ENCODE data around the gene HSPA14. TPM values are rescaled to one million over a fixed set of nuclear protein-coding genes. Genes with fewer than 3 reads are reported as not detected.

HSPA14 gene
- total RNA-seq, 3 donors from 2014 or later (not counting 1 experiment from before 2014, with no cell fraction given): 18.9 to 25.6 (median 24.5) TPM

- peak in 2 of 3 donors; percentile 64 to 67 for ATAC-seq
- Mint-ChIP-seq H3K27me3 (ENCODE audit: low read depth in 2 of 2) (peaks cover 0 to 2% of the 10 kb centered on the region in 2 donors), H3K27ac (no peak overlapping the region)
These were observed 15.0 kb upstream of the HSPA14 start for GRCh38 chr10:14822879-14823755.

DNA sequence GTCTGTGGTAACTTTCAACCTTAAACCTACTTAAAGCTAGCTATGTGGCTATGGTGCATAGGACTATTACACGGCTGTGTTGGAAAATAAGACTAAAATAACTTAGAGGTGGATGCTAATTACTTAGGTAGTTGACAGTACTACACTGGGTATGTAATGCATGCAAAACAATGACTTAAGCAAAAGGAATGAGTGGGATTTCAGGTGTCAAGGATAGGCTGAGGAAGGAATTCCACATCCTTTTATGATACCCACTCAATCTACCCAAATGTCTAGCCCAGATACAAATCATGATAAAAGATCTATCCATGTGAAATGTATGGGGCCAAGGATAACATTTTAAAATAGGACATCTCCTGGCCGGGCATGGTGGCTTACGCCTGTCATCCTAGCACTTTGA lies 14.1 kb upstream of the HSPA14 start:
- H3K27ac Mint-ChIP-seq: no peak overlapping the region
- no peaks in the 10 kb centered on the region for H3K27me3 ChIP-seq (ENCODE audit: control insufficient read depth, insufficient read depth, low read length)
- H3K9me3 ChIP-seq (ENCODE audit: control insufficient read depth, insufficient read depth, low read length): no peaks in the 10 kb centered on the region
- H3K27me3 Mint-ChIP-seq (ENCODE audit: low read depth in 2 of 2): peaks cover 0 to 2% of the 10 kb centered on the region in 2 donors
- H3K27ac ChIP-seq (ENCODE audit: low read length): no peak overlapping the region
- no peak overlapping the region for H3K4me3 ChIP-seq (ENCODE audit: low read length)
- H3K4me3 Mint-ChIP-seq: no peak overlapping the region
- TF ChIP-seq, protein P1, sequence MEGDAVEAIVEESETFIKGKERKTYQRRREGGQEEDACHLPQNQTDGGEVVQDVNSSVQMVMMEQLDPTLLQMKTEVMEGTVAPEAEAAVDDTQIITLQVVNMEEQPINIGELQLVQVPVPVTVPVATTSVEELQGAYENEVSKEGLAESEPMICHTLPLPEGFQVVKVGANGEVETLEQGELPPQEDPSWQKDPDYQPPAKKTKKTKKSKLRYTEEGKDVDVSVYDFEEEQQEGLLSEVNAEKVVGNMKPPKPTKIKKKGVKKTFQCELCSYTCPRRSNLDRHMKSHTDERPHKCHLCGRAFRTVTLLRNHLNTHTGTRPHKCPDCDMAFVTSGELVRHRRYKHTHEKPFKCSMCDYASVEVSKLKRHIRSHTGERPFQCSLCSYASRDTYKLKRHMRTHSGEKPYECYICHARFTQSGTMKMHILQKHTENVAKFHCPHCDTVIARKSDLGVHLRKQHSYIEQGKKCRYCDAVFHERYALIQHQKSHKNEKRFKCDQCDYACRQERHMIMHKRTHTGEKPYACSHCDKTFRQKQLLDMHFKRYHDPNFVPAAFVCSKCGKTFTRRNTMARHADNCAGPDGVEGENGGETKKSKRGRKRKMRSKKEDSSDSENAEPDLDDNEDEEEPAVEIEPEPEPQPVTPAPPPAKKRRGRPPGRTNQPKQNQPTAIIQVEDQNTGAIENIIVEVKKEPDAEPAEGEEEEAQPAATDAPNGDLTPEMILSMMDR (IDR thresholded peaks at IDR 0.05): no peak
- no peaks in the 10 kb centered on the region for H3K36me3 Mint-ChIP-seq
- H3K9me3 Mint-ChIP-seq: no peaks in the 10 kb centered on the region
- H3K4me1 ChIP-seq (ENCODE audit: control insufficient read depth, insufficient read depth, low read length): no peaks in the 10 kb centered on the region
- DNase-seq (no peak), ATAC-seq (no peak)
- 90% methylated on average over 3 of the region's 3 CpGs for WGBS (ENCODE audit: insufficient coverage)
- intact Hi-C loops (cut with micrococcal nuclease): loop anchor here (1.0 to 10.0 kb wide), 2 partner anchors 325 to 629 kb away; no protein-coding TSS in a partner anchor
- H3K4me1 Mint-ChIP-seq: peaks cover 5% of the 10 kb centered on the region in 2 donors
- H3K36me3 ChIP-seq (ENCODE audit: control insufficient read depth, insufficient read depth, low read length): no peaks in the 10 kb centered on the region

More at GRCh38 chr10:14822879-14823755, 15.0 kb upstream of the HSPA14 start:
- no peaks in the 10 kb centered on the region for H3K36me3 ChIP-seq (ENCODE audit: control insufficient read depth, insufficient read depth, low read length)
- Mint-ChIP-seq H3K4me3 (no peak overlapping the region), H3K9me3 (no peaks in the 10 kb centered on the region), H3K36me3 (no peaks in the 10 kb centered on the region), H3K4me1 (peaks cover 5% of the 10 kb centered on the region in 2 donors)
- no peak overlapping the region for H3K27ac ChIP-seq (ENCODE audit: low read length)
- TF ChIP-seq, protein P1 (IDR thresholded peaks at IDR 0.05): peak; percentile 76
- WGBS (ENCODE audit: insufficient coverage): 45% methylated on average over 3 of the region's 3 CpGs
- peak in 1 of 2 donors; percentile 69 for DNase-seq
- H3K4me3 ChIP-seq (ENCODE audit: low read length): no peak overlapping the region
- H3K27me3 ChIP-seq (ENCODE audit: control insufficient read depth, insufficient read depth, low read length): no peaks in the 10 kb centered on the region
- no peaks in the 10 kb centered on the region for H3K4me1 ChIP-seq (ENCODE audit: control insufficient read depth, insufficient read depth, low read length)
- H3K9me3 ChIP-seq (ENCODE audit: control insufficient read depth, insufficient read depth, low read length): no peaks in the 10 kb centered on the region
- intact Hi-C loops (cut with micrococcal nuclease): loop anchor here (1.0 to 10.0 kb wide), 2 partner anchors 324 to 628 kb away; no protein-coding TSS in a partner anchor

DNA sequence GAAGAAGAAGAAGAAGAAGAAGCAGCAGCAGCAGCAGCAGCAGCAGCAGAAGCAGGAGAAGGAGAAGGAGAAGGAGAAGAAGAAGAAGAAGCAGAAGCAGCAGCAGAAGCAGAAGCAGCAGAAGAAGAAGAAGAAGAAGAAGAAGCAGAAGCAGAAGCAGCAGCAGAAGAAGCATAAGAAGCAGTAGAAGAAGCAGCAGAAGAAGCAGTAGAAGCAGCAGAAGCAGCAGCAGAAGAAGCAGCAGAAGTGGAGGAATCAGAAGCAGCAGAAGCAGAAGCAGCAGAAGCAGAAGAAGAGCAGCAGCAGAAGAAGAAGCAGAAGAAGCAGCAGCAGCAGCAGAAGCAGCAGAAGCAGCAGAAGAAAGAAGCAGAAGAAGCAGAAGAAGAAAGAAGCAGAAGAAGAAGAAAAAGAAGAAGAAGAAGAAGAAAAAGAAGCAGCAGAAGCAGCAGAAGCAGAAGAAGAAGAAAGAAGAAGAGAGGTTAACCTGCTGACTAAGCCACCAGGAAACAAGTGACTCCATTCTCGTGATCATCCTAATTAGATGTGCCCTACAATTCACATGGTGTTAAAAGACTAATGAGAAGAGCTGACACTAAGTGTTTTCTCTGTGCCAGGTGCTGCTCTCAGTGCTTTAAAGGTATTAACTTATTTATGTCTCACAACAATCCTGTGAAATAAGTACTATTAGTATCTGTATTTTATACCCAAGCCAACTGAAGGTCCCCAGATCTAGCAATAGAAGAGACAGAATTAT lies 11.9 kb upstream of the HSPA14 start:
- H3K27ac Mint-ChIP-seq: no peak overlapping the region
- no peak for DNase-seq
- no peaks in the 10 kb centered on the region for H3K36me3 ChIP-seq (ENCODE audit: control insufficient read depth, insufficient read depth, low read length)
- no peaks in the 10 kb centered on the region for H3K36me3 Mint-ChIP-seq
- H3K4me1 ChIP-seq (ENCODE audit: control insufficient read depth, insufficient read depth, low read length): no peaks in the 10 kb centered on the region
- no peak for ATAC-seq
- WGBS (ENCODE audit: insufficient coverage): 14% methylated on average over 1 of the region's 1 CpG
- intact Hi-C loops (cut with micrococcal nuclease): loop anchor here (10.0 kb wide), 1 partner anchor 631 kb away; no protein-coding TSS in a partner anchor
- no peaks in the 10 kb centered on the region for H3K27me3 ChIP-seq (ENCODE audit: control insufficient read depth, insufficient read depth, low read length)
- no peak overlapping the region for H3K4me3 Mint-ChIP-seq
- H3K4me3 ChIP-seq (ENCODE audit: low read length): no peak overlapping the region
- peaks cover 5% of the 10 kb centered on the region in 2 donors for H3K4me1 Mint-ChIP-seq
- no peaks in the 10 kb centered on the region for H3K9me3 Mint-ChIP-seq
- TF ChIP-seq, protein P1 (IDR thresholded peaks at IDR 0.05): no peak
- H3K27ac ChIP-seq (ENCODE audit: low read length): no peak overlapping the region
- H3K9me3 ChIP-seq (ENCODE audit: control insufficient read depth, insufficient read depth, low read length): no peaks in the 10 kb centered on the region
- H3K27me3 Mint-ChIP-seq (ENCODE audit: low read depth in 2 of 2): peaks cover 0 to 2% of the 10 kb centered on the region in 2 donors

Measured in natural killer cell (primary cell).